Esophagus muscularis mucosa (tissue), 3 donors: ENCODE measurements around the gene NHLRC4.

Experiments
- POLR2A ChIP-seq: fragments of 450-650 bp; IDR thresholded peaks from one replicate; pipeline ENCODE4 v1.6.1; 2017; ENCODE audit warnings: antibody characterized with exemption, moderate library complexity, mild to moderate bottlenecking, low read depth
- POLR2AphosphoS5 ChIP-seq, 2 donors: sonication (generic); formaldehyde crosslinking; IDR thresholded peaks; one replicate each; pipeline ENCODE4 v1.6.1; 2017; ENCODE audit warnings: antibody characterized with exemption in 2 of 2
- TF ChIP-seq, protein P1 (sequence below), 3 experiments: fragments of 200-600 bp in 2 of 3; fragments of 450-650 bp in 1 of 3; sonication (generic) in 2 of 3; IDR thresholded peaks; one replicate each; pipeline ENCODE4 v1.5.1; 2017 to 2019; ENCODE audit warnings: antibody characterized with exemption in 3 of 3, mild to moderate bottlenecking in 2 of 3, moderate library complexity in 1 of 3

DNA sequence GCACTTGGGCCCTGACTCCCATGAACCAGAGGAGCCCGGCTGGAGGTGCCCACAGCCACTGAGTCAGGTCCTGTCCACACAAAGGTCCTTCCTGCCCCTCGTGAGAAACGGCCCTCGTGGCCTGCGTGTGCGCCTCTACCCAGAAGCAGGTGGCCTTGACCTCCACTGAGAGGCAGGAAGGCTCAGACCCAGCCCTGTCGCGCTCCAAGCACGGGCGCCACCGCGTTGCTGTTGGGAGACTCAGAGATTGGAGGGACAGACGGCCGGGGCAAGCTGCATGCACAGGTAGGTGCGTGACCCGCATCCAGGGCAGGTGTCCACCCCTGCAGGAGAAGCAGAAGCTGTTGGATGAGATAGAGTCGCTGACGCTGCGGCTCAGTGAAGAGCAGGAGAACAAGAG, 47.4 kb upstream of the NHLRC4 start:
- TF ChIP-seq, protein P1, sequence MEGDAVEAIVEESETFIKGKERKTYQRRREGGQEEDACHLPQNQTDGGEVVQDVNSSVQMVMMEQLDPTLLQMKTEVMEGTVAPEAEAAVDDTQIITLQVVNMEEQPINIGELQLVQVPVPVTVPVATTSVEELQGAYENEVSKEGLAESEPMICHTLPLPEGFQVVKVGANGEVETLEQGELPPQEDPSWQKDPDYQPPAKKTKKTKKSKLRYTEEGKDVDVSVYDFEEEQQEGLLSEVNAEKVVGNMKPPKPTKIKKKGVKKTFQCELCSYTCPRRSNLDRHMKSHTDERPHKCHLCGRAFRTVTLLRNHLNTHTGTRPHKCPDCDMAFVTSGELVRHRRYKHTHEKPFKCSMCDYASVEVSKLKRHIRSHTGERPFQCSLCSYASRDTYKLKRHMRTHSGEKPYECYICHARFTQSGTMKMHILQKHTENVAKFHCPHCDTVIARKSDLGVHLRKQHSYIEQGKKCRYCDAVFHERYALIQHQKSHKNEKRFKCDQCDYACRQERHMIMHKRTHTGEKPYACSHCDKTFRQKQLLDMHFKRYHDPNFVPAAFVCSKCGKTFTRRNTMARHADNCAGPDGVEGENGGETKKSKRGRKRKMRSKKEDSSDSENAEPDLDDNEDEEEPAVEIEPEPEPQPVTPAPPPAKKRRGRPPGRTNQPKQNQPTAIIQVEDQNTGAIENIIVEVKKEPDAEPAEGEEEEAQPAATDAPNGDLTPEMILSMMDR (IDR thresholded peaks at IDR 0.05), result no peak
- no peak for TF ChIP-seq POLR2A
- no peak for TF ChIP-seq POLR2AphosphoS5 (IDR thresholded peaks at IDR 0.05)
